K562 (cell line): ENCODE measurements around the gene ARID3A. TPM values are rescaled to one million over a fixed set of nuclear protein-coding genes. Genes with fewer than 3 reads are reported as not detected.

Experiments used
- ATAC-seq: fragments of 200-7000 bp; cut with Tn5 transposase; 3 replicates; pipeline ENCODE4 v1.9.1; 2020; ENCODE audit warnings: moderate library complexity
- BruUV-seq: library from RNA; stranded (reverse); fragments of 400-500 nt; replicated peaks from 2 replicates; lab custom pipeline; 2021; lab: Mats Ljungman, UMichigan
- CTCF ChIA-PET: fragments of 300-600 bp; formaldehyde crosslinking; extraction: SDS; loops from one replicate; lab custom pipeline; 2021; ENCODE audit warnings: low intra/inter-chr PET ratio; lab: Yijun Ruan, JAX
- POLR2A ChIA-PET: fragments of 300-600, 350-650 bp; sonication (Branson Sonifier 250); formaldehyde crosslinking; extraction: SDS; loops from one replicate; lab custom pipeline; 2021; ENCODE audit warnings: antibody characterized with exemption, inconsistent platforms; lab: Yijun Ruan, JAX
- DNase-seq, 4 experiments: peaks; one replicate each; pipeline versions ENCODE4 v3.0.0 to v3.0.0-alpha.2; 2011 to 2018; ENCODE audit warnings: low spot score in 3 of 4, mixed read lengths in 3 of 4; ENCODE audit errors: extremely low read depth in 1 of 4
- FAIRE-seq: peaks from 2 replicates; lab custom pipeline; 2011; peaks lifted over from hg19 to GRCh38; lab: Jason Lieb, UNC
- H2AFZ ChIP-seq: 2 replicates; pipeline ENCODE4 v1.6.0; 2011; ENCODE audit warnings: low read depth, low read length, control low read depth, inconsistent platforms
- H3K27ac ChIP-seq: fragments of 200-600 bp; 3 replicates; pipeline ENCODE4 v1.8.0; 2011; ENCODE audit warnings: low read depth, mild to moderate bottlenecking, control low read depth, inconsistent platforms, low read length, moderate library complexity, mixed read lengths; ENCODE audit errors: extremely low read depth
- H3K27me3 ChIP-seq, 2 experiments: fragments of 300-600 bp in 1 of 2; 2 replicates in 1 of 2; 3 replicates in 1 of 2; pipeline versions ENCODE4 v1.6.0 to v1.8.0; 2011; ENCODE audit warnings: inconsistent platforms in 2 of 2, low read length in 2 of 2, mild to moderate bottlenecking in 1 of 2, mixed read lengths in 1 of 2, moderate library complexity in 1 of 2; ENCODE audit not compliant: control insufficient read depth in 2 of 2, insufficient read depth in 2 of 2
- H3K36me3 ChIP-seq: fragments of 300-600 bp; 3 replicates; pipeline ENCODE4 v1.8.0; 2011; ENCODE audit warnings: mild to moderate bottlenecking, low read length, inconsistent platforms; ENCODE audit not compliant: control insufficient read depth, insufficient read depth
- H3K4me1 ChIP-seq, 2 experiments: fragments of 200-600 bp in 1 of 2; replicated peaks in 1 of 2; 2 replicates in 1 of 2; 3 replicates in 1 of 2; pipeline versions ENCODE4 v1.5.1 to v1.8.0; 2011; ENCODE audit warnings: inconsistent platforms in 2 of 2, low read length in 2 of 2, mild to moderate bottlenecking in 1 of 2, mixed read lengths in 1 of 2, moderate library complexity in 1 of 2; ENCODE audit not compliant: control insufficient read depth in 2 of 2, insufficient read depth in 2 of 2
- H3K4me2 ChIP-seq: 2 replicates; pipeline ENCODE4 v1.6.1; 2011; ENCODE audit warnings: low read length, control low read depth, inconsistent platforms, mixed read lengths; ENCODE audit not compliant: insufficient read depth
- H3K4me3 ChIP-seq: fragments of 200-600 bp; sonication (generic), shearing (Covaris generic); 2 replicates; pipeline ENCODE4 v1.5.1; 2016; ENCODE audit warnings: control low read depth, inconsistent platforms
- H3K79me2 ChIP-seq: fragments of 200-600 bp; 3 replicates; pipeline ENCODE4 v1.8.0; 2011; ENCODE audit warnings: low read length, inconsistent platforms; ENCODE audit not compliant: control insufficient read depth, insufficient read depth
- H3K9ac ChIP-seq, 2 experiments: 2 replicates each; pipeline versions ENCODE4 v1.6.0 to v1.6.1; 2011; ENCODE audit warnings: low read depth in 2 of 2, low read length in 2 of 2, control low read depth in 1 of 2, inconsistent platforms in 1 of 2, mild to moderate bottlenecking in 1 of 2, mixed read lengths in 1 of 2; ENCODE audit not compliant: insufficient read depth in 1 of 2
- H3K9me1 ChIP-seq: one replicate; pipeline ENCODE4 v1.6.0; 2011; ENCODE audit warnings: inconsistent platforms, mild to moderate bottlenecking, low read length, moderate library complexity; ENCODE audit not compliant: control insufficient read depth, insufficient read depth
- H3K9me3 ChIP-seq: replicated peaks from 2 replicates; pipeline ENCODE4 v1.5.1; 2011; ENCODE audit warnings: low read depth, low read length, inconsistent platforms; ENCODE audit not compliant: control insufficient read depth, insufficient read depth
- H4K20me1 ChIP-seq: replicated peaks from 2 replicates; pipeline ENCODE4 v1.6.1; 2011; ENCODE audit warnings: low read length, inconsistent platforms, mixed read lengths; ENCODE audit not compliant: control insufficient read depth, insufficient read depth
- HEY1 ChIP-seq: fragments of 250-450 bp; sonication (Bioruptor Pico); IDR thresholded peaks from 2 replicates; pipeline ENCODE4 v1.5.0; 2020; ENCODE audit warnings: mild to moderate bottlenecking, moderate library complexity, borderline replicate concordance
- LEF1 ChIP-seq: fragments of 450-650 bp; IDR thresholded peaks from 2 replicates; pipeline ENCODE4 v1.6.1; 2016; ENCODE audit warnings: mild to moderate bottlenecking
- NFE2L1 ChIP-seq: fragments of 450-650 bp; IDR thresholded peaks from 2 replicates; pipeline ENCODE4 v1.6.1; 2016; ENCODE audit warnings: missing genetic modification characterization, low read depth, mild to moderate bottlenecking, missing compliant biosample characterization, moderate library complexity, borderline replicate concordance
- RCOR1 ChIP-seq, 2 experiments: IDR thresholded peaks; 2 replicates each; pipeline ENCODE4 v1.6.1; 2012; ENCODE audit warnings: low read depth in 2 of 2, low read length in 2 of 2, borderline replicate concordance in 1 of 2, improper control_type of control experiment in 1 of 2
- SNAPC5 ChIP-seq: fragments of 250-450 bp; sonication (Bioruptor Pico); IDR thresholded peaks from 2 replicates; pipeline ENCODE4 v1.8.0; 2021; ENCODE audit warnings: moderate library complexity, mild to moderate bottlenecking, inconsistent platforms
- SREBF2 ChIP-seq: sonication (generic); formaldehyde crosslinking; IDR thresholded peaks from 2 replicates; pipeline ENCODE4 v1.4.0; 2020; ENCODE audit warnings: mild to moderate bottlenecking, missing genetic modification reagents
- SRF ChIP-seq, 2 experiments: fragments of 250-450, 450-650 bp in 1 of 2; sonication (Bioruptor Pico) in 1 of 2; sonication (generic) in 1 of 2; formaldehyde crosslinking; IDR thresholded peaks; 2 replicates each; pipeline versions ENCODE4 v1.5.0 to v1.5.1; 2020 to 2022; ENCODE audit warnings: mild to moderate bottlenecking in 1 of 2, missing genetic modification reagents in 1 of 2
- ZKSCAN3 ChIP-seq: fragments of 250-450 bp; sonication (Bioruptor Pico); IDR thresholded peaks from 2 replicates; pipeline ENCODE4 v1.4.0; 2020
- ZNF212 ChIP-seq: fragments of 450-650 bp; formaldehyde crosslinking; IDR thresholded peaks from 2 replicates; pipeline ENCODE4 v1.4.0; 2020; ENCODE audit warnings: mild to moderate bottlenecking
- ZNF316 ChIP-seq: fragments of 450-650 bp; IDR thresholded peaks from 2 replicates; pipeline ENCODE4 v1.6.1; 2016
- ZNF384 ChIP-seq: IDR thresholded peaks from 2 replicates; pipeline ENCODE4 v1.6.1; 2012; ENCODE audit warnings: low read depth, low read length, improper control_type of control experiment
- ZNF740 ChIP-seq, 3 experiments: fragments of 200-800 bp in 1 of 3; sonication (Bioruptor generic) in 1 of 3; sonication (generic) in 1 of 3; formaldehyde crosslinking in 1 of 3; IDR thresholded peaks; 2 replicates each; pipeline versions ENCODE4 v1.6.1 to v1.8.0; 2016 to 2022; ENCODE audit warnings: mild to moderate bottlenecking in 2 of 3, missing compliant biosample characterization in 2 of 3, missing genetic modification characterization in 2 of 3, missing genetic modification reagents in 1 of 3
- WGBS: fragments of 100-300 bp; shearing (Covaris generic); methylation state at CpG from one replicate; pipeline ENCODE4 v1.1.6; 2016; ENCODE audit warnings: low coverage, mixed read lengths; ENCODE audit not compliant: insufficient coverage; ENCODE audit errors: missing lambda C conversion rate; 5-methylcytosine and 5-hydroxymethylcytosine counted together
- in situ Hi-C: fragments of 300-500 bp; cut with MboI; formaldehyde crosslinking; loops from 4 replicates; pipeline ENCODE4 v1.15.0; 2018; ENCODE audit warnings: inconsistent platforms, mixed read lengths
- intact Hi-C: fragments of 100-400 bp; cut with micrococcal nuclease; formaldehyde crosslinking; loops from 2 replicates; pipeline ENCODE4 v1.14.2; 2022
- polyA plus RNA-seq, 8 experiments: library from polyadenylated mRNA; depleted of rRNA in 4 of 8; stranded (reverse) in 5 of 8; unstranded in 3 of 8; fragments of >200 nt; fragmentation: Nextera tagmentation in 2 of 8; fragmentation: Illumina TruSeq in 1 of 8; extraction: Ambion mirVana in 2 of 8; extraction: Trizol in 1 of 8; gene quantifications; 2 replicates each; pipeline versions ENCODE4 v1.2.1 to v1.2.3, GENCODE V29; 2011 to 2014; ENCODE audit warnings: inconsistent platforms in 1 of 8, missing spikeins in 1 of 8
- total RNA-seq, 7 experiments: library from RNA; depleted of rRNA in 6 of 7; stranded (reverse); fragments of >200 nt in 6 of 7; fragmentation: Illumina TruSeq in 2 of 7; extraction: Trizol in 2 of 7; gene quantifications; 2 replicates each; pipeline versions ENCODE4 v1.2.1 to v1.2.3, GENCODE V29; 2011 to 2021; ENCODE audit warnings: low replicate concordance in 1 of 7

The ARID3A gene
- total and polyA plus RNA-seq, 9 of the 15 experiments (the other 6 are each of a cell fraction or from before 2014, with no cell fraction given) = 1.4 to 118 (median 31.2) TPM

GRCh38 chr19:992670-993055, 66.8 kb downstream of the ARID3A start:
- no peaks in the 10 kb centered on the region for H3K9me3 ChIP-seq
- FAIRE-seq = no peak
- no peaks in the 10 kb centered on the region for H3K79me2 ChIP-seq
- H3K27me3 ChIP-seq = no peaks in the 10 kb centered on the region
- H4K20me1 ChIP-seq = no peaks in the 10 kb centered on the region; the same call in 1 of the 2 replicates
- H2AFZ ChIP-seq = no peak overlapping the region
- ChIA-PET POLR2A (no interaction called here), CTCF (no interaction called here)
- H3K4me3 ChIP-seq = no peak overlapping the region
- DNase-seq = no peak
- BruUV-seq = no TSS peak
- no peak for TF ChIP-seq NFE2L1
- no peak for TF ChIP-seq HEY1 (CRISPR knock-in tag)
- no peak for TF ChIP-seq ZNF316
- TF ChIP-seq LEF1 = no peak
- no peak for TF ChIP-seq SNAPC5
- no peak for TF ChIP-seq ZNF212 (CRISPR knock-in tag)
- no peak for TF ChIP-seq ZKSCAN3 (CRISPR knock-in tag)
- no peak for TF ChIP-seq RCOR1 (IDR thresholded peaks at IDR 0.05; ENCODE audit: borderline replicate concordance in 1 of 2, low read depth in 2 of 2, low read length in 2 of 2)
- TF ChIP-seq ZNF384 = no peak
- TF ChIP-seq SRF (CRISPR knock-in tag; IDR thresholded peaks at IDR 0.05) = no peak
- no peak for TF ChIP-seq ZNF740 (CRISPR knock-in tag; IDR thresholded peaks at IDR 0.05)
- no peak for TF ChIP-seq ZNF740 (tag; IDR thresholded peaks at IDR 0.05)
- TF ChIP-seq SREBF2 = no peak
- H3K4me1 ChIP-seq = peaks cover 9 to 85% of the 10 kb centered on the region in 2 experiments; a peak in 4 of 5 replicates
- WGBS = 96% methylated on average over 9 of the region's 13 CpGs
- H3K9ac ChIP-seq = peak overlapping the region in 1 of 2 experiments; percentile 20; a peak in 1 of 4 replicates
- no peak overlapping the region for H3K27ac ChIP-seq
- no peak for ATAC-seq
- in situ Hi-C loops (no loop called here), intact Hi-C loops (no loop called here)
- peaks cover 6% of the 10 kb centered on the region for H3K9me1 ChIP-seq
- no peak overlapping the region for H3K4me2 ChIP-seq
- peaks cover 71% of the 10 kb centered on the region; the same call in 2 of the 3 replicates for H3K36me3 ChIP-seq
